Vagina (tissue), 2 donors: ENCODE measurements around the gene ZFP91.

Source experiments
- POLR2A ChIP-seq, 2 donors: fragments of 450-650 bp; IDR thresholded peaks; one replicate each; pipeline ENCODE4 v1.6.1; 2017; ENCODE audit warnings: antibody characterized with exemption in 2 of 2, mild to moderate bottlenecking in 2 of 2, moderate library complexity in 2 of 2
- POLR2AphosphoS5 ChIP-seq, 2 donors: sonication (generic); formaldehyde crosslinking; IDR thresholded peaks; one replicate each; pipeline ENCODE4 v1.9.0; 2017; ENCODE audit warnings: antibody characterized with exemption in 2 of 2, mild to moderate bottlenecking in 2 of 2, low read depth in 1 of 2; ENCODE audit not compliant: insufficient read depth in 1 of 2
- TF ChIP-seq, protein P1 (sequence below), 3 experiments: fragments of 450-650 bp in 2 of 3; fragments of 200-600 bp in 1 of 3; sonication (generic) in 1 of 3; IDR thresholded peaks; one replicate each; pipeline ENCODE4 v1.5.1; 2017 to 2019; ENCODE audit warnings: antibody characterized with exemption in 3 of 3, mild to moderate bottlenecking in 2 of 3, moderate library complexity in 2 of 3

DNA sequence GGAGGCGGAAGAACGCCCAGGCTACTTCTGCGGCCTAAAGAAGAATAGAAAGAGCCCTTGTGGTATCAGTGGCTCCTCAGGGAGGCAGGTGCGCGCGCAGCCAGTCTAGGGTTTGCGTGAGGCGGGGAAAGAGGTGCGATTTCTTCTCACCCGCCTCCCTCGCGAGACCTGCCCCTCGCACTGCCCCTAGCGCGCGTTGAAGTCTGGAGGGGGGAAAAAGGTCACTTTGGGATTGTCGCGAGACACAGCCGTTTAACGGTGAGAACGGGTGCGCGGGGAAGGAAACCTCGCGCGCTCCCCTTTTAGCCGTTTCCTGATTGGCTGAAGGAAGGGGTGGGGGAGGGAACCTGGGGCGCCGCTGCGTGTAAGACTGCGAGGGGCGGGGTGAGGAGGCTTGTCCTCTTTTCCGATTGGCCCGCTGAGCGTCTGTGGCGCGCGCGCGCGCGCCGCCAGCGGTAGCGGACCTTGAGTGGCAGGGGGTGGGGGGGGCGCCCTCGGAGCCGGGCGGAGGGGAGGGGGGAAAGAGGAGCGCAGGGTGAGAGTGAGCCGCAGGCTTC, at the start of gene ZFP91:
- TF ChIP-seq, protein P1, sequence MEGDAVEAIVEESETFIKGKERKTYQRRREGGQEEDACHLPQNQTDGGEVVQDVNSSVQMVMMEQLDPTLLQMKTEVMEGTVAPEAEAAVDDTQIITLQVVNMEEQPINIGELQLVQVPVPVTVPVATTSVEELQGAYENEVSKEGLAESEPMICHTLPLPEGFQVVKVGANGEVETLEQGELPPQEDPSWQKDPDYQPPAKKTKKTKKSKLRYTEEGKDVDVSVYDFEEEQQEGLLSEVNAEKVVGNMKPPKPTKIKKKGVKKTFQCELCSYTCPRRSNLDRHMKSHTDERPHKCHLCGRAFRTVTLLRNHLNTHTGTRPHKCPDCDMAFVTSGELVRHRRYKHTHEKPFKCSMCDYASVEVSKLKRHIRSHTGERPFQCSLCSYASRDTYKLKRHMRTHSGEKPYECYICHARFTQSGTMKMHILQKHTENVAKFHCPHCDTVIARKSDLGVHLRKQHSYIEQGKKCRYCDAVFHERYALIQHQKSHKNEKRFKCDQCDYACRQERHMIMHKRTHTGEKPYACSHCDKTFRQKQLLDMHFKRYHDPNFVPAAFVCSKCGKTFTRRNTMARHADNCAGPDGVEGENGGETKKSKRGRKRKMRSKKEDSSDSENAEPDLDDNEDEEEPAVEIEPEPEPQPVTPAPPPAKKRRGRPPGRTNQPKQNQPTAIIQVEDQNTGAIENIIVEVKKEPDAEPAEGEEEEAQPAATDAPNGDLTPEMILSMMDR (IDR thresholded peaks at IDR 0.05), result no peak
- TF ChIP-seq POLR2AphosphoS5 (IDR thresholded peaks at IDR 0.05; ENCODE audit: insufficient read depth in 1 of 2, low read depth in 1 of 2) (peak in 1 of 2 donors; percentile 97), POLR2A (IDR thresholded peaks at IDR 0.05) (peak; percentile 18 to 66)
